Effector CD4-positive, alpha-beta T cell (primary cell): Measurements from ENCODE around the gene NCMAP.
A peak's percentile ranks its signal among the peaks of the same experiment; 100 is the strongest.

Experiments
- DNase-seq: peaks from one replicate; pipeline ENCODE4 v3.0.0-alpha.2; 2020

The NCMAP gene

GRCh38 chr1:24575905-24576587 lies 20.2 kb downstream of the NCMAP start:
- no peak for DNase-seq

DNA sequence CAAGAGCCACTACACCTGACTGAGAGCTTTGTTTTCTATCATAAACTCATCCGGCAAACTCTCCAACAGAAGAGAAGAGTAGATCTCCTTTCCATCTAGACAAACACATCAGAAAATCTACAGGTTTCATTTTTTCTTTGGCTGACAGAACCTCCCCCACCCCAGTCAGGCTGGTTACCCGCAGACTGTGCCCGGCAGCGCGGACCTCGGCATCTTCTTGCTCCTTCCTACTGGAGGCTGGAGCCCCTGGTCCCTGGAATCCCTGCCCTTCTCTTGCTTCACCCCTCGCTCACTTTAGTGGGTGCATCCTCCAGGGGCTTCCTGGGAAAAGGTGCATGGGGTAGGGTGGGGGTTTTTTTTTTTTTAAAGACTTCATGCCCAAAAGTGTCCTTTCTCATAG lies 23.0 kb downstream of the NCMAP start:
- no peak for DNase-seq

GRCh38 chr1:24580756-24581155 lies 24.9 kb downstream of the NCMAP start:
- no peak for DNase-seq

- DNase-seq: no peak
Measured at GRCh38 chr1:24584171-24584647, 28.3 kb downstream of the NCMAP start.

DNA sequence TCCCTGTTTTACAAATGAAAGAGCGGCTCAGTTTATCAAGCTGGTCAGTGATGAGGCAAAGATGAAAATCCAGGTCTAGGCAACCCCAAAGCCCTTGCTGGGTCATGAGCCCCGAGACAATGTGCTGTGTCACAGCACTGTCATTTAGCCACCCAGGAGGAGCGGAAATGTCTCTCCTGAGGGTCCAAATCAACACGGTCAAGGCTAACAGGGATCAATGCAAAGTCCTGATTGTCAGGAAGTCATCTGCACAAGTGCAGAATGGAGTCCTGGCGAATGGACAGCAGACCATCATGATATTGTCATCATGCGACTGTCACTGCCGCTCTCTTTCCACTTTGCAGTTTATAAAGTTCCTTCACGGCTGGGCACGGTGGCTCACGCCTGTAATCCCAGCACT lies 30.2 kb downstream of the NCMAP start:
- DNase-seq: no peak

DNA sequence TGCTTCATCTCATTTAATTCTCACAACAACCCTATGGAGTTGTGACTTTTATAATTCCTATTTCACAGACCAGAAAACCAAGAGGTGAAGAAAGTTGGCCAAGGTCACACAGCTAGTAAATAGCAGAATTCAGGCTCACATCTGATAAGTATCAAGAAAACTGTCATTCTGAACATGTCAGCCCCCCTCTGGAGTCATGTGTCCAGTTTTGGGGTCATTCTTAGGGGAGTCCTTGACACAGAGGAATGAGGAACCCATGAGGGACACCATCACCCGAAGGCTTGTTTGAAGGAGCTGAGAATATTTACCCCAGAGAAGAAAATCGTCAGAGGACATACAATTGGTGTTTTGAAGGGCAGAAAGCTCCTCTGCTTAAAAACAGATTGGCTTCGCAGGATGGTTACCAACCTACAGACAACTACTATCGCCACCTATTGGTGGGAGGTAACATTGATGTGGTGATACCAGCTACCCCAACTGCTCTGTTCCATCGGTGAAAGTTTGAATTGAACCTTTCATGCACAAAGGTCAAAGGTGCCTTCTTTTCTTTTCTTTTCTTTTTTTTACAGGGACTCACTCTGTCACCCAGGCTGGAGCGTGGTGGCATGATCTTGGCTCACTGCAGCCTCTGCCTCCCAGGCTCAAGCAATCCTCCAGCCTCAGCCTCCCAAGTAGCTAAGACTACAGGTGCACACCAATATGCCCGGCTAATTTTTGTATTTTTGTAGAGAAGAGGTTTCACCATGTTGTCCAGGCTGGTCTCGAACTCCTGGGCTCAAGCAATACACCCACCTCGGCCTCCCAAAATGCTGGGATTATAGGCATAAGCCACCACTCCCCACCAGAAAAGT lies 31.3 kb downstream of the NCMAP start:
- peak; percentile 48 for DNase-seq

GRCh38 chr1:24588573-24588972 lies 32.7 kb downstream of the NCMAP start:
- no peak for DNase-seq

DNA sequence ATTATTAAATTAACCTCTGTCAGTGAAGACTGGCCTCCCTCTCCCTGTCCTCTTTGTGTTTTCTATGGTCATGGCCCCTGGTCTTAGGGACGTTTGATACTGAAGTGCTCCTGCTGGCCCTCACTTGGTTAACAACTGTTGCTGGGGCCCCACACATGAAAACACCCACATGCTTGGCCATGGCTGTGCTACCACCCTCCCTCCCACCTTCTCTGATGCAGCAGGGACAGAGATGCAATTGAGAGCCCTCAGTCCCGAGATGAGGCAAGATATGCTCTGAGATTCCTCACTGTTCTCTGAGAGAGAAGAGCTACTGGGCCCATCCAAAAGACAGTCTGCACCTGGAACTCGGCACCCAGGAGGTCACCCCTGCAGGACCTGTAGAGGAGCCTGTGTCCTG lies 33.3 kb downstream of the NCMAP start:
- no peak for DNase-seq

DNA sequence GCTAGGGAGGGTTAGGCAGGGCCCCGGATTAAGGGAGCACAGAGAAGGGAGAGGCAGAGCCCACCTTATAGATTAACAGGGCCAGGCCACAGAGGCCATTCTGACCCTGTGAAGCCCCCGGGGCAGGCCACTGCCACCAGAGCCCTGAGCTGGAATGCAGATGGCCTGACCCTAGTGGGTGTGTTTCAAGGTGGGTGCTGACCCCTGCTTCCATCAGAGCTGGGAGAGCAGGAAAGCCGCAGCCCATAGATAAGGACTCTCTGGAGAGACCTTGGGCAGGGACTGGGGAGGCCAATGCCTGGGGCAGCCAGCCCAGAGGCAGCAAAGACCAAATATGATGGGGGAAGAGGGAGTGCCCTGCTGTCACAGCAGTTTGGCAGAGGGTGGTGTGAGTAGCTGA lies 35.9 kb downstream of the NCMAP start:
- DNase-seq: no peak

DNA sequence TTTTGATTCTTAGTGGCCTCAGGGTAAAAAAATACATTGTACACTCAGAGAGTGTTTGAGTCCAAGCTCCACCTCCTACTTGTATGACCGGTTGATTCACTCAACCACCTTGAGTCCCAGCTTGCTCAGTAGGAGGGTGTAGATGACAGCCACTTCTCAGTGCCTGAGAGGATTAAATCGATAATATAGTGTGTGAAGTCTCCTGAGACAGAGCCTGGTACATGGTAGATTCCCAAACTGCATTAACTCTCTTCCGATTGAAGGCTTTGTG lies 38.4 kb downstream of the NCMAP start:
- no peak for DNase-seq

- no peak for DNase-seq
Measured at GRCh38 chr1:24596401-24596880, 40.6 kb downstream of the NCMAP start.

GRCh38 chr1:24599265-24599664 lies 43.4 kb downstream of the NCMAP start:
- no peak for DNase-seq

DNA sequence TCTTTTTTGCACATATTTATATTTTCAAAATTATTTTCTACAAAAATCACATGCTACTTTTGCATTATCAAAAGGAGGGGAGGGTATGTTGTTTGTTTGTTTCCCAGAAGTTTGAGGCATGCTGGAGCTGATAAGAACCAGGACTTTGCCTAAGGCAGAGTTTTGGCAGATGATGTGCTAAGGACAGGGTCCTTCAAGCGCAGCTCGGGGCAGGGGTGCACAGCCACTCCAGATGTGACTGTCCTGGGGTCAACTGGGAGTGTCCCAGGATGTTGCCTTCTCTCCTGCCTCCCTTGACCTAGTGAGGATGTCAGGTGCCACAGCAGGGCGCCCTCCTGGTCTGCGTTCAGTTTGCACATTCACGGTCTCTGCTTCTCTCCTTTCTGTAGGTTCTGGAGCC lies 44.7 kb downstream of the NCMAP start:
- DNase-seq: no peak

GRCh38 chr1:24605534-24606295 lies 49.8 kb downstream of the NCMAP start:
- no peak for DNase-seq

DNA sequence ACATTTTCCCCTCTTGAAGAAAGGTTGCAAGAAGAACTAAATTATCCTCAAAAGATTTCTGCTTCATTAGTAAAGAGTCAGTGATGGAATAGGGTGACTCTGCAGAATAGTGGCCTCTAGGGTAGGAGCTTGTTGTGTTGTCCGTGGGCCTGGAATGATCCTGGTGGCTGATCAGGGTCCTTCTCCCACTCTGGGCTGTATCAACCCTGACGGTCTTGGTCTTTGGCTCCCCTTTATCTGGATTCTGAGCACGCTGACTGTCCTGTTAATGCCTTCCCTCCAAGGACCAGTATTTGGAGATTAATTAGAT lies 50.4 kb downstream of the NCMAP start:
- no peak for DNase-seq

- DNase-seq: no peak
Measured at GRCh38 chr1:24606621-24607020, 50.7 kb downstream of the NCMAP start.

- DNase-seq: no peak
Measured at GRCh38 chr1:24609949-24610517, 54.1 kb downstream of the NCMAP start.

GRCh38 chr1:24619376-24619775 lies 63.5 kb downstream of the NCMAP start:
- no peak for DNase-seq

DNA sequence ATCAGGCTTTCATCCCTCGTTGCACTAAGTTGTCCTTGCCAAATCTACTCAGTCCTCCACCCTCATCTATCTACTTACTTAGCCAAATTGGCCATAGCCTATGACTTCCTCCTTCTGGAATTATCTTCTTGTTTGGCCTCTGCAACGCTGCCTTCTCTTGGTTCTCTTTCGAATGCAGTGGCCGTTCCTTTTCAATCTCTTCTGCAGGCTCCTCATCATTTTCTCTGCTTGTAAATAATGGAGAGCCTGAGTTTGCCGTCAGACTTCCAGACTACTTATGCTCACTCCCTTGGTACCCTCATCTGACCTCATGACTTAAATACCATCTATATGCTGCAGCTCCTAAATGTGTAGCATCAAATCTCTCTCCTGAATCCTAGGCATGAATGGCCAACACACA lies 64.8 kb downstream of the NCMAP start:
- no peak for DNase-seq

GRCh38 chr1:24621121-24621520 lies 65.2 kb downstream of the NCMAP start:
- DNase-seq: no peak

- DNase-seq: no peak
Measured at GRCh38 chr1:24622218-24622617, 66.3 kb downstream of the NCMAP start.

- DNase-seq: no peak
Measured at GRCh38 chr1:24632832-24633175, 76.9 kb downstream of the NCMAP start.

DNA sequence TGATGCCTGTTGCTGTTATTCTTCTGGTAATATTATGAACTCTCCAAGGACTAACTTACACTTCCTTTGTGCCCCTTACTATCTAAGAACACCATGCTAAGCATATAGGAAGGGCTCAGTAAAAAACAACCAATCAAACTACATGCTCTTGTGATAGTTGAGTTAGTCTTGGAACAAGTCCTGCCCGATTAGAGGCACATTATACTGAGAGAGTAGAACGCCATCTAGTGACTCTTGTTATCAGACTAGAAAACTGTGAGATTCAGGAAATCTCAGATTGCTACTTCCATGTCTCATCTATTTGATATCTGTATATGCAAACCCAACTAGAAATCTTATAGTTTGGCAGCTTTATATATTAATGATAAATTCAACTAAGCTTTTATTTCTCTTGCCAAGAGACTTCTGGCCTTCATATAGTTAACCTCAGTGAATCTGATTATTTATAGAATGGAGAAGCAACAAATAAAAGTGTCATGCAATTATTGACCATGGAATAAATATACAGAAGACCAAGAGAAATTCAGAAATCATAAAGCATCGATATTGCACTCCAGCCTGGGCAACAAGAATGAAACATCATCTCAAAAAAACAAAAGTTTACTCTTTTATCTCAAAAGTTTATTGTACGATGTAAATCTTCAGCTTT lies 79.4 kb downstream of the NCMAP start:
- no peak for DNase-seq
